ENCODE data around the gene MBD5.

DNA sequence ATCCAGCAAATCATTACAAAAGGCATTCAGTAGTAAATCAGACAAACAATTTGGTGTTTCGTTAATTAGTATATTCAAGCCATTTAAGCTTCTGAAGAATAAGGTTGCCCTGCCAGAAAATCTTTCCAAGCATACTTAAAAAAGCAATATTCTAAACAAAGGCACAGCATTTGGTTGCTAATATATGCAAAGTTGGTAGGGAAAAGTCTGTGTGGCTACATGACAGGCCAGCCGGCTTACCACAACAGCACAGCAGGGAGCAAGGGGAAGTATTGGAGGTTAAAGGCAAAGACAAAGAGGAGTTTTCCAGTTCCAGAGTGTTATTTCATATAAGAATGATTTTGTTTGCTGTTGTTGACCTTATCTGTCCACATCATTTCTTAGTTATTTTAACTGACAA lies 282.3 kb downstream of the MBD5 start:
- TF ChIP-seq, protein P1, sequence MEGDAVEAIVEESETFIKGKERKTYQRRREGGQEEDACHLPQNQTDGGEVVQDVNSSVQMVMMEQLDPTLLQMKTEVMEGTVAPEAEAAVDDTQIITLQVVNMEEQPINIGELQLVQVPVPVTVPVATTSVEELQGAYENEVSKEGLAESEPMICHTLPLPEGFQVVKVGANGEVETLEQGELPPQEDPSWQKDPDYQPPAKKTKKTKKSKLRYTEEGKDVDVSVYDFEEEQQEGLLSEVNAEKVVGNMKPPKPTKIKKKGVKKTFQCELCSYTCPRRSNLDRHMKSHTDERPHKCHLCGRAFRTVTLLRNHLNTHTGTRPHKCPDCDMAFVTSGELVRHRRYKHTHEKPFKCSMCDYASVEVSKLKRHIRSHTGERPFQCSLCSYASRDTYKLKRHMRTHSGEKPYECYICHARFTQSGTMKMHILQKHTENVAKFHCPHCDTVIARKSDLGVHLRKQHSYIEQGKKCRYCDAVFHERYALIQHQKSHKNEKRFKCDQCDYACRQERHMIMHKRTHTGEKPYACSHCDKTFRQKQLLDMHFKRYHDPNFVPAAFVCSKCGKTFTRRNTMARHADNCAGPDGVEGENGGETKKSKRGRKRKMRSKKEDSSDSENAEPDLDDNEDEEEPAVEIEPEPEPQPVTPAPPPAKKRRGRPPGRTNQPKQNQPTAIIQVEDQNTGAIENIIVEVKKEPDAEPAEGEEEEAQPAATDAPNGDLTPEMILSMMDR (conservative IDR thresholded peaks at IDR 0.05), result no peak
- no peak for TF ChIP-seq ZFX (IDR thresholded peaks at IDR 0.05)
